DOHH2 (cell line): ENCODE measurements around the gene KIF22.

Experiments
- H3F3A ChIP-seq: fragments of 200-600 bp; sonication (generic), shearing (Covaris generic); 2 replicates; pipeline ENCODE4 v1.6.0; 2016; ENCODE audit warnings: antibody characterized with exemption, mild to moderate bottlenecking; ENCODE audit not compliant: control insufficient read depth, insufficient read depth
- H3K27ac ChIP-seq: fragments of 200-600 bp; sonication (generic); 2 replicates; pipeline ENCODE4 v1.5.1; 2014; ENCODE audit warnings: low read depth, mild to moderate bottlenecking, low read length, moderate library complexity
- H3K27me3 ChIP-seq: fragments of 200-600 bp; sonication (generic); 2 replicates; pipeline ENCODE4 v1.6.1; 2014; ENCODE audit warnings: mild to moderate bottlenecking, low read length, mixed read lengths; ENCODE audit not compliant: control insufficient read depth
- H3K36me3 ChIP-seq: fragments of 200-600 bp; sonication (generic); 2 replicates; pipeline ENCODE4 v1.6.1; 2014; ENCODE audit warnings: mild to moderate bottlenecking, low read length, moderate library complexity, mixed read lengths; ENCODE audit not compliant: control insufficient read depth
- H3K4me1 ChIP-seq: fragments of 200-600 bp; sonication (generic); 2 replicates; pipeline ENCODE4 v1.6.1; 2014; ENCODE audit warnings: mild to moderate bottlenecking, low read length, mixed read lengths; ENCODE audit not compliant: control insufficient read depth
- H3K4me2 ChIP-seq: fragments of 200-600 bp; sonication (generic); 2 replicates; pipeline ENCODE4 v1.6.0; 2014; ENCODE audit warnings: mild to moderate bottlenecking, low read length, moderate library complexity
- H3K4me3 ChIP-seq: fragments of 200-600 bp; sonication (generic); 2 replicates; pipeline ENCODE4 v1.5.1; 2014; ENCODE audit warnings: mild to moderate bottlenecking, low read length, mixed read lengths
- H3K79me2 ChIP-seq: fragments of 200-600 bp; sonication (generic); 2 replicates; pipeline ENCODE4 v1.6.1; 2014; ENCODE audit warnings: mild to moderate bottlenecking, low read length, mixed read lengths; ENCODE audit not compliant: control insufficient read depth
- H3K9me2 ChIP-seq: fragments of 200-600 bp; sonication (generic); replicated peaks from 2 replicates; pipeline ENCODE4 v1.6.1; 2014; ENCODE audit warnings: mild to moderate bottlenecking, low read length, mixed read lengths; ENCODE audit not compliant: control insufficient read depth
- H3K9me3 ChIP-seq: fragments of 200-600 bp; sonication (generic); 2 replicates; pipeline ENCODE4 v1.6.1; 2014; ENCODE audit warnings: antibody characterized with exemption, low read length, mixed read lengths; ENCODE audit not compliant: control insufficient read depth, insufficient read depth
- H4K20me1 ChIP-seq: fragments of 200-600 bp; sonication (generic); 2 replicates; pipeline ENCODE4 v1.6.0; 2014; ENCODE audit warnings: low read depth, mild to moderate bottlenecking, antibody characterized with exemption, low read length, moderate library complexity; ENCODE audit not compliant: control insufficient read depth, insufficient read depth
- EZH2phosphoT487 ChIP-seq: fragments of 200-600 bp; sonication (generic); IDR thresholded peaks from 2 replicates; pipeline ENCODE4 v1.6.1; 2017; ENCODE audit warnings: borderline replicate concordance, mild to moderate bottlenecking, antibody characterized with exemption, low read length, moderate library complexity, mixed read lengths
- TF ChIP-seq, protein P1 (sequence below): fragments of 200-600 bp; sonication (generic); IDR thresholded peaks from one replicate; pipeline ENCODE4 v1.5.1; 2014; ENCODE audit warnings: antibody characterized with exemption, mild to moderate bottlenecking, low read depth, low read length; ENCODE audit not compliant: poor library complexity, severe bottlenecking

KIF22 gene

DNA sequence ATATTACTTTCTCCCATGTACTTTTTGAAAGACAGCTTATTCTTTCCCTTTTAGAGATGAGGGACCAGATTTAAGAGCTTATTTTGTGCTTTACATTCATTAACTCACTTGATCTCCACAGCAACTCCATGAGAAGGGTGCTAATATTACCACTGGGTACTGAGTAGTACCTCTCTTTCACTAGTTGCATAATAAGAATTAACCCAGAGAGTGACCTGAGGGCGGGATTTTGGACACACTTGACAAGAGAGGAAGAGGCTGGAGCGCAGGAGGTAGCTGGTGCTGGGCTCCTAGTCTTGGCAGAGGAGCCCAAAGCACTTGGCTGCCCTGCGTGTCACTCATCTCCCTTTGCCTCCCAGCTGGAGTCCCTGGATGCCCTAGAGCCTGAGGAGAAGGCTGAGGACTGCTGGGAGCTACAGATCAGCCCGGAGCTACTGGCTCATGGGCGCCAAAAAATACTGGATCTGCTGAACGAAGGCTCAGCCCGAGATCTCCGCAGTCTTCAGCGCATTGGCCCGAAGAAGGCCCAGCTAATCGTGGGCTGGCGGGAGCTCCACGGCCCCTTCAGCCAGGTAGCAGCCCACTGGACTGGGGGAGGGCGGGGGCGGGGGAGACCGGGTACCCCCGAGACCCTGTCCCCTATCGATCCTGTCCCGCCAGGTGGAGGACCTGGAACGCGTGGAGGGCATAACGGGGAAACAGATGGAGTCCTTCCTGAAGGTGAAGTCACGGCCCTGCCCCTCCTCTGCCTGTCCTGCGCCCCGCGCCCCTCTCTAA lies 14.1 kb downstream of the KIF22 start:
- Histone ChIP-seq H4K20me1 (peaks cover 14% of the 10 kb centered on the region), H3K27me3 (no peaks in the 10 kb centered on the region), H3K27ac (peak overlapping the region; percentile 87), H3F3A (peaks cover 24% of the 10 kb centered on the region), H3K9me2 (no peaks in the 10 kb centered on the region), H3K4me1 (peaks cover 45% of the 10 kb centered on the region), H3K4me2 (peak overlapping the region; percentile 84), H3K4me3 (peak overlapping the region; percentile 76), H3K36me3 (peaks cover 76% of the 10 kb centered on the region), H3K9me3 (no peaks in the 10 kb centered on the region), H3K79me2 (peaks cover 28% of the 10 kb centered on the region)
- TF ChIP-seq EZH2phosphoT487, result no peak
- TF ChIP-seq, protein P1, sequence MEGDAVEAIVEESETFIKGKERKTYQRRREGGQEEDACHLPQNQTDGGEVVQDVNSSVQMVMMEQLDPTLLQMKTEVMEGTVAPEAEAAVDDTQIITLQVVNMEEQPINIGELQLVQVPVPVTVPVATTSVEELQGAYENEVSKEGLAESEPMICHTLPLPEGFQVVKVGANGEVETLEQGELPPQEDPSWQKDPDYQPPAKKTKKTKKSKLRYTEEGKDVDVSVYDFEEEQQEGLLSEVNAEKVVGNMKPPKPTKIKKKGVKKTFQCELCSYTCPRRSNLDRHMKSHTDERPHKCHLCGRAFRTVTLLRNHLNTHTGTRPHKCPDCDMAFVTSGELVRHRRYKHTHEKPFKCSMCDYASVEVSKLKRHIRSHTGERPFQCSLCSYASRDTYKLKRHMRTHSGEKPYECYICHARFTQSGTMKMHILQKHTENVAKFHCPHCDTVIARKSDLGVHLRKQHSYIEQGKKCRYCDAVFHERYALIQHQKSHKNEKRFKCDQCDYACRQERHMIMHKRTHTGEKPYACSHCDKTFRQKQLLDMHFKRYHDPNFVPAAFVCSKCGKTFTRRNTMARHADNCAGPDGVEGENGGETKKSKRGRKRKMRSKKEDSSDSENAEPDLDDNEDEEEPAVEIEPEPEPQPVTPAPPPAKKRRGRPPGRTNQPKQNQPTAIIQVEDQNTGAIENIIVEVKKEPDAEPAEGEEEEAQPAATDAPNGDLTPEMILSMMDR, result peak; percentile 12

DNA sequence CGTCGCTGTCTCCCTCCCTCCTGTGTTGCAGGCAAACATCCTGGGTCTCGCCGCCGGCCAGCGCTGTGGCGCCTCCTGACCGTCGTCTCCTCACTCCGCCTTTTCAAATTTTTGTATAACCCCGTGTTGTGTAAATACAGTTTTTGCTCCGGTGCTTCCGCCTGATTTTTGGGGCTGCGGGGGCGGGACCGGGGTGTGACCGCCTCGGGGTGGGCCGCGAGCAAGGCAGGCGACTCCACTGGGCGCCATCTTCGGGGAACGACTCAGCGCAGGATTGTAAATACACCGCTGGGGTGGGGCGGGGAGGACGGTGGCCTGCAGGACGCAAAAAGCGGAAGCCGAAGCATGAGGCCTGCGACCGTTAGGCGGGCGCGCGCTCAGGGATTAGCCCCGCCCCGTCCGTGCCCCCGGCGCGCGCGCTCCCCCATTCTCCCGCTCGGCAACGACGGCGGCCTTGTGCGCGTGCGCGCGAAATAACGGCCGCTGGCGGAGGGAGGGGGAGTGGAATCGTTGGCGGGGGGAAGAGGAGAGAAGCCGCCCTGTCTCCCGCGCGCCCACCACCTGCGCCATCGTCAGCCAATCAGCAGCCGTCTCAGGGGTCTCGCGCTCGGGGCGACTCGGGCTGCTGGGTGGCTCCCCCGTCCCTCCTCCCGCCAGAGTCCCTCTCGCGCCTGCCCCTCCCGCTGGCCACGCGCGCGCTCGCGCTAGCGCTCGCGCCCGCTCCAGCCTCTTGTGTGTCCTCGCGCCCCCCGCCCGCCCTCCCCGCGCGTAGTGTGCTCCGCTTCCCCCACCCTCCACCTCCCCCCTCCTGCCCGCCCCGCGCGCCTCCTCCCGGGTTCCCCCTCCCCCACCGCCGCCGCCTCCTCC lies 14.9 kb downstream of the KIF22 start:
- Histone ChIP-seq H3K4me1 (peaks cover 54% of the 10 kb centered on the region), H3K9me2 (no peaks in the 10 kb centered on the region), H3K27me3 (no peaks in the 10 kb centered on the region), H3K4me3 (peak overlapping the region; percentile 76), H3K4me2 (peak overlapping the region; percentile 84), H3K9me3 (no peaks in the 10 kb centered on the region), H4K20me1 (peaks cover 22% of the 10 kb centered on the region), H3F3A (peaks cover 27% of the 10 kb centered on the region), H3K36me3 (peaks cover 79% of the 10 kb centered on the region), H3K79me2 (peaks cover 30% of the 10 kb centered on the region), H3K27ac (peak overlapping the region; percentile 87)
- TF ChIP-seq, protein P1, result no peak
- no peak for TF ChIP-seq EZH2phosphoT487

DNA sequence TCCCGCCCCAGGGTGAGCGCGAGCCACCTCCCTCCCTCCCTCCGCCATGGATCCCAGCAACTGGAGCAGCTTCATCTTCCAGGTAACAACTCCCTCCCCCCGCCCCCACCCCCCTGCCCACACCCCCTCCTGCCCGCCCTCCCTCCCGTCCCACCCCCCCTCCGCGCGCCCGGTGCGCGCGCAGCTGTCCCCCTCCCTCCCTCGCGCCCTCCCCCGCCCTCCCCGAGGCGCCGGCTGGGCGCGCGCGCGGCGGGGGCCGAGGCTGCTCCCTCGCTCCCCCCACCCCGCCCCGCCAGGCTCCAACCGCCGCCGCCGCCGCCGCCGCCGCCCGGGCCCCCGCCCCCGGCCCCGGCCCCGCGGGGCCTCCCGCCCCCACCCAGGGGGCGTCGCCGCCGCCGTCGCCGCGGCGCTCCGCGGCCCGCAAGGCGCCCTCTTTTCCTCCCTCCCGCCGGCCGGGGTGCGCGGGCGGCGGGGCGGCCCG lies 15.6 kb downstream of the KIF22 start, which contains the start of gene MAZ:
Gene MAZ, plus strand, starts transcription at position 431 of the 481 bp plus-strand sequence. CDS start 173 bp downstream, outside the sequence.
- peaks cover 32% of the 10 kb centered on the region for H3F3A ChIP-seq
- TF ChIP-seq, protein P1, result no peak
- TF ChIP-seq EZH2phosphoT487, result no peak

More for the DNA sequence above, 15.6 kb downstream of the KIF22 start, which contains the start of gene MAZ:
- Histone ChIP-seq H3K36me3 (peaks cover 77% of the 10 kb centered on the region), H3K4me3 (peak within 1 kb of the TSS; percentile 97), H4K20me1 (peaks cover 24% of the 10 kb centered on the region), H3K27me3 (no peaks in the 10 kb centered on the region), H3K4me1 (peaks cover 60% of the 10 kb centered on the region), H3K9me3 (no peaks in the 10 kb centered on the region), H3K4me2 (peak within 1 kb of the TSS; percentile 97), H3K9me2 (no peaks in the 10 kb centered on the region), H3K79me2 (peaks cover 30% of the 10 kb centered on the region), H3K27ac (peak within 1 kb of the TSS; percentile 89)
